ENCODE results near the gene AMFR. TPM values are rescaled to one million over a fixed set of nuclear protein-coding genes. Genes with fewer than 3 reads are reported as not detected.

The AMFR gene
- total RNA-seq, 1 experiment from 2014 or later: 109 TPM

DNA sequence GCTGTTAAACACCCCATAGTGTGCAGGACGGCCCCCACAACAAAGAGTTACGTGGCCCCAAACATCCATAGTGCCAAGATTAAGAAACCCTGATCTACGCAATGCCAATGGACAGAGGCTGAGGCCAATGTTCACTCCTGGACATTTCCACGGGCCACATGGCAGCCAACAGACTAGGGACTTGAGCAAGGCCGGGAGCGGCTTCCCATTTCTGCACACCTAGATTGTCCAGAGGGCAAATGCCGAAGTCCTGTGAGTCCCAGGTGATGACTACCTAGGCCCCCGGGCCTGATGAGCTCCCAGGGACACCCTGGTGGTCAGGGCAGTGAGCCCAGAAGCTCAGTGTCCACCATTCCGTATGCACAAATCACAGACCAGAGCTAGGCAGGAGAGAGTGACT lies 95.5 kb downstream of the AMFR start:
- in situ Hi-C loops (cut with HindIII; ENCODE audit: low pct_unique_long_range_greater_than_20kb, low sequenced_read_pairs): no loop called here
- no peak for DNase-seq (ENCODE audit: low read depth)

DNA sequence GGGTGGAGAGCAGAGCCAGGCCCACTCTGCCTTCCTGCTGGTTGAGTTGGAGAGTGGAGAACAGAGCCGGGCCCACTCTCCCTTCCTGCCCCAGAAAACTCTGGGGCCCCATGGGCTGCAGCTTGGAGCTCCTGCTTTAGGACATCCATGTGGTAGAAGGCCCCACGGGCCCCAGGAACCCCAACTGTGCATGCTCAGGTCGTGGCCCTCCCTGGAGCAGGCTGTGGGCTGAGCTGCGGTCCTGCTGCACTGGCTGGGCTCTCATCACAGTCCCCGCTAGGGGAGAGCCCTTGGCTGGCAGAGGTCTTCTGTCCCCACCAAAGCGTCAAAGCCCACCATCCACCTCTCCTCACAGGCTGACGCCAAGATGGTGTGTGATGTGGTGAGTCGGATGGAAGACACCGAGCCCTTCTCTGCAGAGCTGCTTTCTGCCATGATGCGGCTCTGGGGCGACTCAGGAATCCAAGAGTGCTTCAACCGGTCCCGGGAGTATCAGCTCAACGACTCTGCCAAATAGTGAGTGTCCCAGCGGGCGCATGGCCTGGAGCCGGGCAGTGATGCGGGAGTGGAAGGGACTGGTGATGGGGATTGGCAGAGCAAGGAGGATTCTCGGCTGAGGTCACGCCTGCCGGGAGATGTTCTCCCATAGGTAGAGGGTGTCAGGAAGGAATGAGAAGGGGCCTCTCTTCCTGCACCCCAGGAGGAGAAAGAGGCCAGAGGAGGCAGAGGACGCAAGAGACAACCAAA lies 96.9 kb downstream of the AMFR start:
- DNase-seq (ENCODE audit: low read depth): no peak
- in situ Hi-C loops (cut with HindIII; ENCODE audit: low pct_unique_long_range_greater_than_20kb, low sequenced_read_pairs): no loop called here

GRCh38 chr16:56327929-56328258 lies 97.5 kb downstream of the AMFR start:
- in situ Hi-C loops (cut with HindIII; ENCODE audit: low pct_unique_long_range_greater_than_20kb, low sequenced_read_pairs): no loop called here
- no peak for DNase-seq (ENCODE audit: low read depth)

GRCh38 chr16:56327071-56327928 lies 98.0 kb downstream of the AMFR start:
- in situ Hi-C loops (cut with HindIII; ENCODE audit: low pct_unique_long_range_greater_than_20kb, low sequenced_read_pairs): no loop called here

GRCh38 chr16:56325956-56326355 lies 99.4 kb downstream of the AMFR start:
- no peak for DNase-seq (ENCODE audit: low read depth)
- in situ Hi-C loops (cut with HindIII; ENCODE audit: low pct_unique_long_range_greater_than_20kb, low sequenced_read_pairs): no loop called here

More at GRCh38 chr16:56327071-56327928, 98.0 kb downstream of the AMFR start:
- no peak for DNase-seq (ENCODE audit: low read depth)

- peak; percentile 67 for DNase-seq (ENCODE audit: low read depth)
- in situ Hi-C loops (cut with HindIII; ENCODE audit: low pct_unique_long_range_greater_than_20kb, low sequenced_read_pairs): no loop called here
Measured at GRCh38 chr16:56324406-56324805, 100.9 kb downstream of the AMFR start.

DNA sequence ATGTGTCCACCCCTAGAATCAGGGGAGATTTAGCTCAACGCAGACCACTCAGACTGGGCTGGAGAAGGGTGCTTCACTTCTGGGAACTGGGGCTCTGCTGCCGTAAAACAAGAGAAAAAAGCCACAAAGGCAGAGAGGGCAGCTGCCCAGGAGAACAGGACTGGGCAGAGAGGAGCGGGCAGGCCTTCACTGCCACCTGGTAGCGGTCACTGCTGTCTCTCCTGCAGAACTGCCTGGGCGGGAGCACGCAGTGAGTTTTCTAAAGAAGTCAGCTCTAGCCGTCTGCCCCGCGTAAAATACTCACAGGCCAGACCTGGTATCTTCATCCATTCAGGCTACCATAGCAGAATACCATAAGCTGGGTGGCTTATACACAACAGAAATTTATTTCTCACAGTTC lies 103.8 kb downstream of the AMFR start:
- in situ Hi-C loops (cut with HindIII; ENCODE audit: low pct_unique_long_range_greater_than_20kb, low sequenced_read_pairs): no loop called here
- no peak for DNase-seq (ENCODE audit: low read depth)

- in situ Hi-C loops (cut with HindIII; ENCODE audit: low pct_unique_long_range_greater_than_20kb, low sequenced_read_pairs): no loop called here
Measured at GRCh38 chr16:56320811-56321558, 104.4 kb downstream of the AMFR start.

GRCh38 chr16:56320056-56320455 lies 105.3 kb downstream of the AMFR start:
- in situ Hi-C loops (cut with HindIII; ENCODE audit: low pct_unique_long_range_greater_than_20kb, low sequenced_read_pairs): no loop called here
- DNase-seq (ENCODE audit: low read depth): no peak

More at GRCh38 chr16:56320811-56321558, 104.4 kb downstream of the AMFR start:
- DNase-seq (ENCODE audit: low read depth): no peak

- in situ Hi-C loops (cut with HindIII; ENCODE audit: low pct_unique_long_range_greater_than_20kb, low sequenced_read_pairs): no loop called here
- DNase-seq (ENCODE audit: low read depth): no peak
Measured at GRCh38 chr16:56319376-56319775, 106.0 kb downstream of the AMFR start.

- DNase-seq (ENCODE audit: low read depth): peak; percentile 2
- in situ Hi-C loops (cut with HindIII; ENCODE audit: low pct_unique_long_range_greater_than_20kb, low sequenced_read_pairs): no loop called here
Measured at GRCh38 chr16:56318827-56319140, 106.6 kb downstream of the AMFR start.

DNA sequence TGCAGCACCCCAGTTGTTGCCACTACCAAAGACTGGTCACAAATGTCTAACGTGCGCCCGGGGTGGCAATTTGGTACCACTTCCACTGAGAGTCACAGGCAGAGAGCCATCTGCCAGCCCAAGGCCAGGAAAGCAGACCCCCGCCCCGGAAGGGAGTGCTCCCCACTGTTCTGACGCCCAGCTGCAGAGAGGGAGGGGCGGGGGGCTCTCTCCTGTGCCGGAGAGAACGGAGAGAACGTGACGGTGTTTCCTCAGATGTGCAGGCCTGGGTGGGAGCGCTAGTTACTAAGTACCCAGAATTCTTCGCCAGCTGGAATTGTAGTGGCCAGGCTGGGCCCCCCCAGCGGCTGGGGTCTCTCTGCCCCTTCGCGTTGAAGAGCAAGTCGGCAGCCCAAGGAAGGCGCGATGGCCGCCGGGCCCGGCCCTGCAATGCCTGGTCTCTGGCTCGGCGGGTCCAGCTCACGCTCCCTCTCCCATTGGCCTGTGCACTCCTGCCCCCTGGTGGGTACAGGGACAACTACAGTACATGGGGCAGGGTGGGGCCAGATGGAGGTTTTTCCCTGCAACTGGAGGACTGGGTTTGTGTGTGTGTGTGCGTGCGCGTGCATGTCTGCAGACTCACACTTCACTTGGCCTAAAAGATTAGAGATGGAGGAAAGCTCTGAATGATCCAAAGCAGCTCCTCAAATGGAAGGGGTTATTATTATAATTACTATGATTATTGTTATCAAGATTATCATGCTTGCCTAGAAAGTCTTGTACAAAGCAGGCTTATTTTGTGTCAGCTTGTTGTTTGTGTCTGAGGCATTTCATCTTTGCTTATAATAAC lies 107.1 kb downstream of the AMFR start:
- peak; percentile 64 for DNase-seq (ENCODE audit: low read depth)
- in situ Hi-C loops (cut with HindIII; ENCODE audit: low pct_unique_long_range_greater_than_20kb, low sequenced_read_pairs): no loop called here

DNA sequence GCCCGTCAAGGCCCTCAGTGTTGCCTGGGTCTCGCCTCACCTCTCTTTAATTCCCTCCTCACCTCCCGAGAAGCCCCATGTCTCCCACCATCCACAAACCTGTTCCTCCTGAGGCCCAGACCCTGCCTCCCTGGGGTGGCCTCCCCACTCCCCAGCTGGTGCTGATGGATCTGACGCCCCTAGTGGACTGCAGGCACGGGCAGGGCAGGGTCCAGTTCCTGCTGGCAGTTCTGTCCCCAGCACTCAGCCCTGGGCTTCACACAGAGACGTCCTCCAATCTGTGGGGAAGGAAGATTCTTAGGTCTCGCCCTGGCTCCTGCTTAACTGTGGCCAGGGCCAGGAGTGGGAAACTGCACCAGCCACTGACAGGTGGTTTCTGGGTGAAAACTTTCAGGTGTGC lies 108.8 kb downstream of the AMFR start:
- DNase-seq (ENCODE audit: low read depth): no peak
- in situ Hi-C loops (cut with HindIII; ENCODE audit: low pct_unique_long_range_greater_than_20kb, low sequenced_read_pairs): no loop called here

DNA sequence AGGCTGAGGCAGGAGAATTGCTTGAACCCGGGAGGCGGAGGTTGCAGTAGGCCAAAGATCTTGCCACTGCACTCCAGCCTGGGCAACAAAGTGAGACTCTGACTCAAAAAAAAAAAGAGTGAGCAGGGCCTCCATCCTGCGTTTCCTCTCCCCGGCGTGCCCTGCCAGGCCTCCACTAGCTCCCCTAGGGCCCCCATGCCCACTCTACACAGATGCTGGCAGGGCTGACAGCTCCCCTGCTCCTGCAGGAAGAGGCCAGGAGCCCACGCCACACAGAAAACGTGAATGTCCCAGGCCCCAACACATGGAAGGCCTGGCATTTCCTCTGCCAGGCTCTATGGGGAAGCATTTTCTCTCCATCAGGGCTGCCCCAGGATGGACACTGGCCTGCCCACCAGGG lies 109.4 kb downstream of the AMFR start:
- DNase-seq (ENCODE audit: low read depth): no peak
- in situ Hi-C loops (cut with HindIII; ENCODE audit: low pct_unique_long_range_greater_than_20kb, low sequenced_read_pairs): no loop called here

DNA sequence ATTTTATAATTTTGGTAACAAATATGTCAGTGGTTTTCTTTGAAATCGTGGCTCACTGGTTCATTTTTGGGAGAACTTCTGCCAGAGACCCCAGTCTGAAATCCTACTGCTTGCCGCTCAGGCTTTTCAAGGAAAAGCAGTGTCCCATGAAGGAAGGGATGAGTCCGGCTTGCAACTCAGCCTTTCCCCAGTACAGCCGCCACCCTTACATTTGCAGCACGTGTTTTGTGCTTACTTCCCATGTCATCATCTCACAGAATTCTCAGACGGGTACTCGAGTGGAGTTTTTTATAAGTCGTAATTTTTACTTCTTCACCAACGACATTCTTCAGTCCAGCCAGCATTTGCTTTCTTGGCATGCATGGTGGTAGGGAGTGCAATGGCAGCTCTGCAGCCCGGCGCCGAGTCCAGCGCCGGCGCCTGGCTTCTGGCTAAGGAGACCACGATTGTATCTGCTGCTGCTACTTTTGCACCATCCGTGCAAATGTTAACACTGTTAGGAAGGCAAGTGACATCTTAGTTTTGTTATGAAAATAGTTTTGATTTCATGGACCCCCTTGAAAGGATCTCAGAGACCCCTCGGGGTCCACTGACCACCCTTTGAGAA lies 111.0 kb downstream of the AMFR start:
- DNase-seq (ENCODE audit: low read depth): no peak
- in situ Hi-C loops (cut with HindIII; ENCODE audit: low pct_unique_long_range_greater_than_20kb, low sequenced_read_pairs): no loop called here

GRCh38 chr16:56312556-56312955 lies 112.8 kb downstream of the AMFR start:
- DNase-seq (ENCODE audit: low read depth): no peak
- in situ Hi-C loops (cut with HindIII; ENCODE audit: low pct_unique_long_range_greater_than_20kb, low sequenced_read_pairs): no loop called here

DNA sequence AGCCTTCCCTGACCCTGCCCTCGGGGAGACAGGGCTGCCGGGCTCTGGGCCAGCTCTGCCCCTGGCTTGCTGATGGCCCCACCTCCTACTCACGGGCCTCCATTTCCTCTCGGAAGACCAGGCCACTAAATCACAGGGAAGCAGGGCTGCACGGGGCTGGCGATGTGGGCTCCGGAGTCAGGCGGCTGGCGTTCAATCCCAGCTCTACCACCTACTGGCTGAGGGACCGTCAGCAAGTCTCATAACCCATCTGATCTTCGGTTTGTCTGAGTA lies 113.4 kb downstream of the AMFR start:
- DNase-seq (ENCODE audit: low read depth): no peak
- in situ Hi-C loops (cut with HindIII; ENCODE audit: low pct_unique_long_range_greater_than_20kb, low sequenced_read_pairs): no loop called here

Data from Caki2 (cell line).